B cell (primary cell): ENCODE results near the gene NRP1. TPM values are rescaled to one million over a fixed set of nuclear protein-coding genes. Genes with fewer than 3 reads are reported as not detected.

Experiments
- ATAC-seq: fragments of 200-7000 bp; cut with Tn5 transposase; one replicate; pipeline ENCODE4 v1.10.0; 2021; ENCODE audit warnings: low read depth, mild to moderate bottlenecking, moderate number of reproducible peaks, moderate library complexity
- CTCF ChIA-PET: fragments of 350-600 bp; sonication (Branson Sonifier 250); formaldehyde crosslinking; loops from one replicate; lab custom pipeline; 2021; ENCODE audit warnings: antibody characterized with exemption, inconsistent platforms; lab: Charles Lee
- POLR2A ChIA-PET: fragments of 350-600 bp; sonication (Branson Sonifier 250); formaldehyde crosslinking; loops from one replicate; lab custom pipeline; 2021; ENCODE audit warnings: antibody characterized with exemption; lab: Charles Lee
- DNase-seq: peaks from one replicate; pipeline ENCODE4 v3.0.0; 2013
- H2AFZ ChIP-seq: 2 replicates; pipeline ENCODE4 v1.6.1; 2012; ENCODE audit warnings: mild to moderate bottlenecking, low read depth, low read length; ENCODE audit not compliant: insufficient read depth, poor library complexity, severe bottlenecking
- H3K27ac ChIP-seq, 2 donors: 1 replicate in 1 of 2; 2 replicates in 1 of 2; pipeline ENCODE4 v1.5.1; 2012 to 2013; ENCODE audit warnings: low read length in 2 of 2, mild to moderate bottlenecking in 2 of 2, moderate library complexity in 1 of 2
- H3K27me3 ChIP-seq, 4 experiments: fragments of 200-600 bp in 1 of 4; sonication (generic) in 1 of 4; replicated peaks in 1 of 4; 1 replicate in 2 of 4; 2 replicates in 2 of 4; pipeline versions ENCODE4 v1.6.1 to v1.7.0; 2013 to 2016; ENCODE audit warnings: low read length in 3 of 4, mild to moderate bottlenecking in 2 of 4, mixed read lengths in 1 of 4, moderate library complexity in 1 of 4; ENCODE audit not compliant: insufficient read depth in 4 of 4, control insufficient read depth in 3 of 4; ENCODE audit errors: control extremely low read depth in 1 of 4
- H3K36me3 ChIP-seq, 2 experiments: replicated peaks in 1 of 2; 1 replicate in 1 of 2; 2 replicates in 1 of 2; pipeline versions ENCODE4 v1.6.1 to v1.7.1; 2013; ENCODE audit warnings: low read length in 1 of 2; ENCODE audit not compliant: insufficient read depth in 2 of 2, control insufficient read depth in 1 of 2; ENCODE audit errors: control extremely low read depth in 1 of 2, extremely low read depth in 1 of 2
- H3K4me1 ChIP-seq, 2 donors: fragments of 200-600 bp in 1 of 2; sonication (generic) in 1 of 2; 1 replicate in 1 of 2; 2 replicates in 1 of 2; pipeline versions ENCODE4 v1.5.1 to v1.6.1; 2013 to 2017; ENCODE audit warnings: low read length in 2 of 2; ENCODE audit not compliant: control insufficient read depth in 2 of 2, insufficient read depth in 2 of 2
- H3K4me2 ChIP-seq: replicated peaks from 2 replicates; pipeline ENCODE3; 2012; ENCODE audit warnings: mild to moderate bottlenecking, low read depth, low read length; ENCODE audit not compliant: poor library complexity, severe bottlenecking
- H3K4me3 ChIP-seq, 5 experiments: fragments of 200-600 bp in 1 of 5; sonication (generic) in 1 of 5; 1 replicate in 3 of 5; 2 replicates in 2 of 5; pipeline versions ENCODE4 v1.5.1 to v1.7.0; 2011 to 2016; ENCODE audit warnings: low read length in 4 of 5, mild to moderate bottlenecking in 4 of 5, low read depth in 2 of 5, control low read depth in 1 of 5, moderate library complexity in 1 of 5; ENCODE audit not compliant: insufficient read depth in 1 of 5; ENCODE audit errors: control extremely low read depth in 1 of 5, extremely low read depth in 1 of 5
- H3K79me2 ChIP-seq: fragments of 200-600 bp; sonication (generic); one replicate; pipeline ENCODE4 v1.6.0; 2016; ENCODE audit warnings: low read length; ENCODE audit not compliant: control insufficient read depth, insufficient read depth
- H3K9ac ChIP-seq: fragments of 200-600 bp; sonication (generic); 2 replicates; pipeline ENCODE4 v1.6.1; 2017; ENCODE audit warnings: mild to moderate bottlenecking, low read length, moderate library complexity
- H3K9me3 ChIP-seq, 3 donors: one replicate each; pipeline versions ENCODE4 v1.6.1 to v1.7.1; 2013; ENCODE audit warnings: low read length in 2 of 3; ENCODE audit not compliant: control insufficient read depth in 2 of 3, insufficient read depth in 1 of 3; ENCODE audit errors: control extremely low read depth in 1 of 3
- H4K20me1 ChIP-seq: 2 replicates; pipeline ENCODE4 v1.6.0; 2012; ENCODE audit warnings: mild to moderate bottlenecking, low read length; ENCODE audit not compliant: insufficient read depth, control insufficient read depth, poor library complexity, severe bottlenecking
- H3K27ac Mint-ChIP-seq: one replicate; pipeline ENCODE4 v1.8.0; 2021; ENCODE audit warnings: mixed read lengths
- H3K27me3 Mint-ChIP-seq: one replicate; pipeline ENCODE4 v1.8.0; 2021; ENCODE audit warnings: mixed read lengths
- H3K4me1 Mint-ChIP-seq: one replicate; pipeline ENCODE4 v1.8.0; 2021; ENCODE audit warnings: mixed read lengths
- H3K4me3 Mint-ChIP-seq: one replicate; pipeline ENCODE4 v1.8.0; 2021; ENCODE audit warnings: mixed read lengths
- H3K9me3 Mint-ChIP-seq: one replicate; pipeline ENCODE4 v1.8.0; 2022; ENCODE audit warnings: mixed read lengths; ENCODE audit not compliant: insufficient read depth
- CTCF ChIP-seq: fragments of 200-600 bp; IDR thresholded peaks from one replicate; pipeline ENCODE4 v1.8.0; 2022; ENCODE audit warnings: antibody characterized with exemption, mild to moderate bottlenecking
- EZH2 ChIP-seq: IDR thresholded peaks from 2 replicates; pipeline ENCODE4 v1.6.1; 2012; ENCODE audit warnings: borderline replicate concordance, low read depth, mild to moderate bottlenecking, moderate library complexity, low read length; ENCODE audit not compliant: insufficient read depth, poor library complexity, severe bottlenecking
- WGBS: methylation state at CpG from one replicate; pipeline ENCODE4 v1.1.5; 2013; ENCODE audit warnings: missing lambda C conversion rate; ENCODE audit not compliant: insufficient coverage; 5-methylcytosine and 5-hydroxymethylcytosine counted together
- intact Hi-C: fragments of 100-400 bp; cut with micrococcal nuclease; formaldehyde crosslinking; loops from one replicate; pipeline ENCODE4 v1.10.0; 2022
- polyA plus RNA-seq: library from polyadenylated mRNA; depleted of rRNA; stranded (reverse); fragments of >200 nt; gene quantifications from 2 replicates; pipeline ENCODE4 v1.2.3, GENCODE V29; 2012
- total RNA-seq, 2 donors: library from RNA; stranded (reverse); fragments of 120-200 nt in 1 of 2; gene quantifications; 1 replicate in 1 of 2; 2 replicates in 1 of 2; pipeline versions ENCODE4 v1.2.3 to v1.2.4, GENCODE V29; 2013 to 2022

Gene NRP1
- total and polyA plus RNA-seq, 2 donors (not counting 1 experiment from before 2014, with no cell fraction given) = 0.34 TPM; not detected in 1

GRCh38 chr10:33199731-33200232, 134.7 kb downstream of the NRP1 start:
- intact Hi-C loops = no loop called here
- no peaks in the 10 kb centered on the region for H3K9me3 Mint-ChIP-seq
- H3K36me3 ChIP-seq = no peaks in the 10 kb centered on the region
- H3K79me2 ChIP-seq = no peaks in the 10 kb centered on the region
- H3K4me1 ChIP-seq = no peaks in the 10 kb centered on the region
- no peak overlapping the region for H2AFZ ChIP-seq
- ATAC-seq (no peak), DNase-seq (no peak)
- TF ChIP-seq CTCF (no peak), EZH2 (no peak)
- POLR2A ChIA-PET = no interaction called here
- H3K4me3 Mint-ChIP-seq = no peak overlapping the region
- no peak overlapping the region for H3K27ac ChIP-seq
- WGBS = 80% methylated on average over 4 of the region's 5 CpGs
- CTCF ChIA-PET = no interaction called here
- no peak overlapping the region for H3K9ac ChIP-seq
- peaks cover 18% of the 10 kb centered on the region for H3K27me3 Mint-ChIP-seq
- no peaks in the 10 kb centered on the region for H3K4me1 Mint-ChIP-seq
- H4K20me1 ChIP-seq = no peaks in the 10 kb centered on the region
- no peak overlapping the region for H3K4me3 ChIP-seq
- H3K27ac Mint-ChIP-seq = no peak overlapping the region
- H3K4me2 ChIP-seq = no peak overlapping the region
- no peaks in the 10 kb centered on the region for H3K9me3 ChIP-seq
- H3K27me3 ChIP-seq = peaks cover 0 to 7% (median 0%) of the 10 kb centered on the region in 4 experiments

GRCh38 chr10:33198610-33199009, 135.9 kb downstream of the NRP1 start:
- Histone ChIP-seq H3K9me3 (no peaks in the 10 kb centered on the region), H3K9ac (no peak overlapping the region), H3K4me2 (no peak overlapping the region), H3K36me3 (no peaks in the 10 kb centered on the region), H3K4me1 (no peaks in the 10 kb centered on the region), H2AFZ (no peak overlapping the region), H3K27ac (no peak overlapping the region), H3K79me2 (no peaks in the 10 kb centered on the region), H3K27me3 (peaks cover 0 to 7% (median 0%) of the 10 kb centered on the region in 4 experiments), H3K4me3 (no peak overlapping the region), H4K20me1 (no peaks in the 10 kb centered on the region)
- H3K27ac Mint-ChIP-seq = no peak overlapping the region
- intact Hi-C loops = no loop called here
- POLR2A ChIA-PET = no interaction called here
- H3K4me3 Mint-ChIP-seq = no peak overlapping the region
- ATAC-seq (no peak), DNase-seq (no peak)
- CTCF ChIA-PET = no interaction called here
- no peaks in the 10 kb centered on the region for H3K4me1 Mint-ChIP-seq
- peaks cover 22% of the 10 kb centered on the region for H3K27me3 Mint-ChIP-seq
- H3K9me3 Mint-ChIP-seq = no peaks in the 10 kb centered on the region
- 70% methylated on average over 2 of the region's 2 CpGs for WGBS
- TF ChIP-seq CTCF (no peak), EZH2 (no peak)
